Osteocyte (in vitro differentiated cells): ENCODE data around the gene TCF7L1. TPM values are rescaled to one million over a fixed set of nuclear protein-coding genes. Genes with fewer than 3 reads are reported as not detected.
"Not testable (repeated sequence)": the region's sequence is repeated elsewhere in the genome, so short reads cannot be mapped to it uniquely, and the experiment has no call there.

Experiments
- DNase-seq: peaks from one replicate; pipeline ENCODE4 v3.0.0; 2021; ENCODE audit warnings: mixed read lengths; ENCODE audit not compliant: unreplicated experiment; ENCODE audit errors: extremely low spot score
- H3K27ac Mint-ChIP-seq: one replicate; pipeline ENCODE4 v1.8.0; 2021; ENCODE audit warnings: mild to moderate bottlenecking, mixed read lengths; ENCODE audit not compliant: unreplicated experiment
- H3K27me3 Mint-ChIP-seq: one replicate; pipeline ENCODE4 v1.8.0; 2021; ENCODE audit warnings: mixed read lengths; ENCODE audit not compliant: unreplicated experiment
- H3K36me3 Mint-ChIP-seq: one replicate; pipeline ENCODE4 v1.8.0; 2021; ENCODE audit warnings: mixed read lengths; ENCODE audit not compliant: unreplicated experiment
- H3K4me1 Mint-ChIP-seq: one replicate; pipeline ENCODE4 v1.8.0; 2021; ENCODE audit warnings: mixed read lengths; ENCODE audit not compliant: unreplicated experiment
- H3K4me3 Mint-ChIP-seq: one replicate; pipeline ENCODE4 v1.8.0; 2021; ENCODE audit warnings: mild to moderate bottlenecking, moderate library complexity, mixed read lengths; ENCODE audit not compliant: unreplicated experiment
- H3K9me3 Mint-ChIP-seq: one replicate; pipeline ENCODE4 v1.8.0; 2021; ENCODE audit warnings: mixed read lengths; ENCODE audit not compliant: unreplicated experiment
- CTCF ChIP-seq: fragments of 200-600 bp; sonication (generic); IDR thresholded peaks from 2 replicates; pipeline ENCODE4 v1.5.0; 2021; ENCODE audit warnings: antibody characterized with exemption, mild to moderate bottlenecking, moderate library complexity
- total RNA-seq: library from RNA; stranded (reverse); gene quantifications from 2 replicates; pipeline ENCODE4 v1.2.1, GENCODE V29; 2021

Gene TCF7L1
- total RNA-seq, 1 donor from 2014 or later: 31.8 TPM

- Mint-ChIP-seq H3K27me3 (peaks cover 24% of the 10 kb centered on the region), H3K4me1 (no peaks in the 10 kb centered on the region), H3K36me3 (peaks cover 21% of the 10 kb centered on the region), H3K27ac (no peak overlapping the region), H3K9me3 (no peaks in the 10 kb centered on the region), H3K4me3 (no peak overlapping the region)
- no peak for DNase-seq
- TF ChIP-seq CTCF: no peak
Observed at GRCh38 chr2:85342156-85342555, 209.0 kb downstream of the TCF7L1 start.

DNA sequence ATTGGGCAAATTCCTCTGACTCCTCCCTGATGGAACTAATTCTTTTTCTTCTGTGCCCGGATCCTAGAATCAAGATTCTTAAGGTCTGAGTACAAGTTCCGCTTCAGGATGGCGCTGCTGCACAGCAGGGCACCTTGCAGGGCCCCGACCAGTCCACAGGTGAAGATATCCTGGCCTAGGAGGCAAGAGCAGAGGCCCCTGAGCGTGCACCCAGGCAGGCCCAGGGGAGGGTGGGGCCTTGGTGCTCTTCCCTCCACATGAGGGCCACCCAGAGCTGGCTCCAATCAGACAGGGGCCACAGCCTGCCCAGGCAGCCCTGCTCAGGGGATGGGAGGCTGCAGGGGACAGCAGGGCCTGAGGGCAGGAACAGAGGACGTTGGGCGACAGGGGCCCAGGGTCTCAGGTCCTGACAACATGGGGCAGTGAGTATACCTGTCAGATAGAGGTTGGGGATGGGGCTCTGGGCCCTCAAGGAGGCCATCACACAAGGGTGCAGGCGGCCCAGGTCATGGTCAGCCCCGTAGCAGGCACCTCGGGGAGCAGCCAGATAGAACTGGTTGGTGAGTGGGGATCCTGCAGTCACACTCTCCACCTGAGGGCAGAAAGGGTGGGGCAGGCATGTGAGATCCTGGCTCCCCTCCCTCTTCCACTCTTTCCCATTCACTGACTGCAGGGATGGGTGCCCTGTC lies 210.2 kb downstream of the TCF7L1 start:
- not testable (repeated sequence) for H3K4me1 Mint-ChIP-seq, DNase-seq, H3K9me3 Mint-ChIP-seq, H3K27ac Mint-ChIP-seq, H3K4me3 Mint-ChIP-seq
- Mint-ChIP-seq H3K36me3 (peaks cover 27% of the 10 kb centered on the region), H3K27me3 (peaks cover 13% of the 10 kb centered on the region)

GRCh38 chr2:85344356-85344954 lies 211.3 kb downstream of the TCF7L1 start:
- no peak for DNase-seq
- TF ChIP-seq CTCF: no peak
- Mint-ChIP-seq H3K27ac (no peak overlapping the region), H3K4me1 (no peaks in the 10 kb centered on the region), H3K4me3 (no peak overlapping the region), H3K9me3 (no peaks in the 10 kb centered on the region), H3K36me3 (peaks cover 29% of the 10 kb centered on the region), H3K27me3 (peaks cover 9% of the 10 kb centered on the region)

- no peaks in the 10 kb centered on the region for H3K9me3 Mint-ChIP-seq
- no peak for TF ChIP-seq CTCF
- no peak for DNase-seq
- no peak overlapping the region for H3K4me3 Mint-ChIP-seq
- H3K27ac Mint-ChIP-seq: no peak overlapping the region
- H3K4me1 Mint-ChIP-seq: peaks cover 4% of the 10 kb centered on the region
- H3K36me3 Mint-ChIP-seq: peaks cover 38% of the 10 kb centered on the region
- no peaks in the 10 kb centered on the region for H3K27me3 Mint-ChIP-seq
Observed at GRCh38 chr2:85347599-85347998, 214.4 kb downstream of the TCF7L1 start.

DNA sequence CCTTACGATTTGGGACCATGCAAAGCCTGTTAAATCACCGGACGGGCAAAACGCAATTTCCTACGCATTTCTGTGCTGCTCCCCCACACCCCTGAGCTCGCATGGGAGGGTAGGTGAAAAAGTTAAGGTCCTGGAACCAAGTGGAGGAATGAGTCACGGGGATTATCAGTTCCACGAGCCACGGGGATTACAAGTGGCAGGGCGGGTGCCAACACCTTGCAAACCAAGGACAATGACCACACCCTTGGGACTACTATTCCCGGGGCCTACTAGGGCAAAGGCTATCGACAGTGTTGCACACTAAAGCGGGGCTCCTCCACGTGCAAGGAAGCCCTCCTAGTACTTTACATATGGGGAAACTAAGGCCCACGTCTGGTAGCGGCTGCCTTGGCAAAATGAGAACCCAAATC lies 220.7 kb downstream of the TCF7L1 start:
- DNase-seq: no peak
- H3K36me3 Mint-ChIP-seq: peaks cover 22% of the 10 kb centered on the region

More for the DNA sequence above, 220.7 kb downstream of the TCF7L1 start:
- no peak for TF ChIP-seq CTCF
- Mint-ChIP-seq H3K4me3 (peak overlapping the region; percentile 95), H3K27me3 (no peaks in the 10 kb centered on the region), H3K4me1 (peaks cover 25% of the 10 kb centered on the region), H3K27ac (peak overlapping the region; percentile 99), H3K9me3 (no peaks in the 10 kb centered on the region)
